Astrocyte (in vitro differentiated cells and primary cell): ENCODE results near the gene VPS36.

Experiments
- EZH2 ChIP-seq: IDR thresholded peaks from 2 replicates; pipeline ENCODE4 v1.6.1; 2012; ENCODE audit warnings: mild to moderate bottlenecking, low read length, inconsistent platforms; ENCODE audit not compliant: insufficient read depth
- TF ChIP-seq, protein P1 (sequence below): IDR thresholded peaks from 2 replicates; pipeline ENCODE4 v1.5.1; 2011; ENCODE audit warnings: low read depth, mild to moderate bottlenecking, inconsistent platforms, low read length, moderate library complexity; ENCODE audit not compliant: insufficient read depth

DNA sequence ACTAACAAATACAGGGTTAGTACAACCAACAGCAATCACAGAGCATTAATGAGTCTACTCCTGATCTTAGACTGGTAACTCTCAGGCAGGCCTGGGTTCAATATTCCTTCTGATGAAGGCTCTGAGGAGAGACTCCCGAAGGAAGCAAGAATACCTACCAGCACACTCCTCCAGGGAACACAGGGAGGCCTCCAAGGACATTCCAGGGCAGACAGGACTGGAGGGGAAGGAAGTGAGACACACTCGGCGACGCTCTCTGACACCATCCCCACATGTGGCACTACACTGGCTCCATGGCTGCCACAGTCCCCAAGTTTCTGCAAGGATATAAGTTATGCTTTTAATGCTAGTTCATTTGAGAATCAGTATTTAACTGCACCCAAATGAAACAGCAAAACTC is 64.6 kb downstream of the VPS36 start:
- TF ChIP-seq EZH2 = no peak
- TF ChIP-seq, protein P1, sequence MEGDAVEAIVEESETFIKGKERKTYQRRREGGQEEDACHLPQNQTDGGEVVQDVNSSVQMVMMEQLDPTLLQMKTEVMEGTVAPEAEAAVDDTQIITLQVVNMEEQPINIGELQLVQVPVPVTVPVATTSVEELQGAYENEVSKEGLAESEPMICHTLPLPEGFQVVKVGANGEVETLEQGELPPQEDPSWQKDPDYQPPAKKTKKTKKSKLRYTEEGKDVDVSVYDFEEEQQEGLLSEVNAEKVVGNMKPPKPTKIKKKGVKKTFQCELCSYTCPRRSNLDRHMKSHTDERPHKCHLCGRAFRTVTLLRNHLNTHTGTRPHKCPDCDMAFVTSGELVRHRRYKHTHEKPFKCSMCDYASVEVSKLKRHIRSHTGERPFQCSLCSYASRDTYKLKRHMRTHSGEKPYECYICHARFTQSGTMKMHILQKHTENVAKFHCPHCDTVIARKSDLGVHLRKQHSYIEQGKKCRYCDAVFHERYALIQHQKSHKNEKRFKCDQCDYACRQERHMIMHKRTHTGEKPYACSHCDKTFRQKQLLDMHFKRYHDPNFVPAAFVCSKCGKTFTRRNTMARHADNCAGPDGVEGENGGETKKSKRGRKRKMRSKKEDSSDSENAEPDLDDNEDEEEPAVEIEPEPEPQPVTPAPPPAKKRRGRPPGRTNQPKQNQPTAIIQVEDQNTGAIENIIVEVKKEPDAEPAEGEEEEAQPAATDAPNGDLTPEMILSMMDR = no peak
